ENCODE data around the gene SMIM33.
"Not testable (repeated sequence)": the region's sequence is repeated elsewhere in the genome, so short reads cannot be mapped to it uniquely, and the experiment has no call there.

SMIM33 gene

DNA sequence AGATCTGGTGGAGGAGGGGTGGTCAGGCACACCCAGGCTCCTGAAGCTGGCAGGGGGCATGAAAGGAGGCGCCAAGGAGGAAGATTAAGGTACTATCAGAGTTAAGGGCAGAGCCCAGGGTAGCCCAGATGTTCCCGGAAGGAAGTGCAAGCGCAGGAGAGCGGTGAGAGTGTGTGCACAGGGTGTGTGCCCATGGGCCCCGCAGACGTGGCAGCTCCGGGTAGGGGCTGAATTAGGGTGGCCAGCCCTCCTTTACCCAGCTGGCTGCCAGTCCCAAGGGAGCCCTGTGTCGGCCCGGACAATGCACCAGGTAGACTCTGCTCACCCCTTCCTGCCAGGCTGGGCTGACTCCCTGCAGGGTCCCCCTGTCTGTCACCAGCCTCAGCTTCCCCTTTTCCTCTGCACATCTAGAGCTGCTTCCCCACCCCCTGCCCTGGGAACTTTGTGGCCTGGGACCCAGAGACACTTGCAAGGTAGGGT is at the start of gene SMIM33:
Gene SMIM33 (plus strand): TSS at position 184 of the 480 bp plus-strand sequence. CDS start 118 bp downstream, at position 302.
- DNase-seq (ENCODE audit: low spot score), result no peak

- peak; percentile 74 for DNase-seq (ENCODE audit: low spot score)
These were observed 48.4 kb upstream of the SMIM33 start for GRCh38 chr5:139422307-139422893.

GRCh38 chr5:139425497-139425896 is 45.3 kb upstream of the SMIM33 start:
- DNase-seq (ENCODE audit: low spot score), result no peak

DNA sequence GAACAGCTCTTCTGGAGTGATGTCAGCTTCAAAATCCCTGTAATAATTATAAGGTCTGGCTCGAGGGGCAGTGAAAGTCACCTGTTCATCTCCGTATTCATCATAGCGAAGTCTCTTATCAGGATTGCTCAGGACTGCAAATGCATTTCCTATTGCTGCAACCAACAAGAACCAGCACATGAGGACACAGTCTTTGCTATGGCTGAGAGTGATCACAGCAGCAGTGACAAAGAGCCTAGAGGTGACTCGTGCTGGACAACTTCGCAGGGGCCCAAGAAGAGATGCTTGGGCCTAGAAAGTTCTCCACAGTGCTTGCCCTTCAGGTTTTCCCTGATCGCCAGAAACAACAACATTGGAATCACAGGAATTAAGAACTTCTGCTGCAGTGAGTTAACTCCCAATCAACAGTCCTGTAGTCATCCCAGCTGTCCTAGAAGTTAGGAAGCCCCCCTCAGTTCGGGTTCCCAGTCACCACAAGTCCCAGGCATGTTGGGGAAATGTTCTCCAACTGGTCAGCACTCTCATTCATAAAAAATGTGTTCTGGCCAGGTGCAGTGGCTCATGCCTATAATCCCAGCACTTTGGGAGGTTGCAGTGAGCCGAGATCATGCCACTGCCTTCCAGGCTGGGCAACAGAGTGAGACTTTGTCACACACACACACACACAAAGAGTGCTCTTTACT is 44.5 kb upstream of the SMIM33 start:
- no peak for DNase-seq (ENCODE audit: low spot score)

- no peak for DNase-seq (ENCODE audit: low spot score)
These were observed 40.8 kb upstream of the SMIM33 start for GRCh38 chr5:139430015-139430414.

- DNase-seq (ENCODE audit: low spot score), result no peak
These were observed 39.1 kb upstream of the SMIM33 start for GRCh38 chr5:139431706-139432105.

DNA sequence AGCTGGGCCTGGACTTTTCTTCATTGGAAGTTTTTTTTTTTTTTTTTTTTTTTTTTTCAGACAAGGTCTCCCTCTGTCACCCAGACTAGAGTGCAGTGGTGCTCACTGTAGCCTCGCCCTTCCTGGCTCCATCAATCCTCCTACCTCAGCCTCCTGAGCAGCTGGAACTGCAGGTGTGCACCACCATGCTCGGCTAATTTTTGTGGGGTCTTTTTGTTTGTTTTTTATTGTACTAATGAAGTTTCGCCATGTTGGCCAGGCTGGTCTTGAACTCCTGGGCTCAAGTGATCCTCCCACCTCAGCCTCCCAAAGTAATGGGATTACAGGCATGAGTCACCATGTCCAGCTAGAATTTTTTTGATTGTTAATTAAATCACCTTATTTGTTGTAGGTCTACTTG is 35.1 kb upstream of the SMIM33 start:
- DNase-seq (ENCODE audit: low spot score), result no peak

DNA sequence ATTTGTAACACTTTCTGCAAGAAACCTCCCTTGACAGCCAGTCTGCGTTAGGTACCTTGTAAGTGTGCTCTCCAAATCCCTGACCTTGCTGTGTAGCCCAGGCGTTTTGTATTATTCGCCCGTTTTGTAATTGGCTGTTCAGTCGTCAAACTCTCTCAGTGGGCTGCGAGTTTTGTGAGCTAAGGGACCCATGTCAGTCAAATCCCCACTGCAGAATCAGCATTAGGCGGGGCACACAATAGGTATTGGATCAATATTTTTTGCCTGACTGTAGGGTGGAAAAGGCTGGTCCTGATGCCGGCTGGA is 32.1 kb upstream of the SMIM33 start:
- no peak for DNase-seq (ENCODE audit: low spot score)

- peak; percentile 91 for DNase-seq (ENCODE audit: low spot score)
These were observed 31.5 kb upstream of the SMIM33 start, which contains the start of gene DNAJC18 for GRCh38 chr5:139439013-139439903. TSS of gene DNAJC18 (minus strand) at chr5:139439525. CDS start at chr5:139439445, 80 bp downstream.

DNA sequence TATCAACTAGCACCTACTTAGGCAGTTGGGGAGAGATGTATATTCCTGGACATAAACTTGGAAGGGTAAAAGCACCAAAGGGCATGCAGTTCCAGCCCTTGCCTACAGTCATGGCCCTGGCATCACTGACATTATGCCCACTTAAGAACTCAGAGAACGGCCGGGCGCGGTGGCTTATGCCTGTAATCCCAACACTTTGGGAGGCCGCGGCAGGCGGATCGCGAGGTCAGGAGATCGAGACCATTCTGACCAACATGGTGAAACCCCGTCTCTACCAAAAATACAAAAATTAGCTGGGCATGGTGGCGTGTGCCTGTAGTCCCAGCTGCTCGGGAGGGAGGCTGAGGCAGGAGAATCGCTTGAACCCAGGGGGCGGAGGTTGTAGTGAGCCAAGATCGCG is 30.4 kb upstream of the SMIM33 start:
- not testable (repeated sequence) for DNase-seq (ENCODE audit: low spot score)

GRCh38 chr5:139443831-139444453 is 26.9 kb upstream of the SMIM33 start:
- no peak for DNase-seq (ENCODE audit: low spot score)

GRCh38 chr5:139445325-139446170 is 25.3 kb upstream of the SMIM33 start:
- DNase-seq (ENCODE audit: low spot score), result no peak

DNA sequence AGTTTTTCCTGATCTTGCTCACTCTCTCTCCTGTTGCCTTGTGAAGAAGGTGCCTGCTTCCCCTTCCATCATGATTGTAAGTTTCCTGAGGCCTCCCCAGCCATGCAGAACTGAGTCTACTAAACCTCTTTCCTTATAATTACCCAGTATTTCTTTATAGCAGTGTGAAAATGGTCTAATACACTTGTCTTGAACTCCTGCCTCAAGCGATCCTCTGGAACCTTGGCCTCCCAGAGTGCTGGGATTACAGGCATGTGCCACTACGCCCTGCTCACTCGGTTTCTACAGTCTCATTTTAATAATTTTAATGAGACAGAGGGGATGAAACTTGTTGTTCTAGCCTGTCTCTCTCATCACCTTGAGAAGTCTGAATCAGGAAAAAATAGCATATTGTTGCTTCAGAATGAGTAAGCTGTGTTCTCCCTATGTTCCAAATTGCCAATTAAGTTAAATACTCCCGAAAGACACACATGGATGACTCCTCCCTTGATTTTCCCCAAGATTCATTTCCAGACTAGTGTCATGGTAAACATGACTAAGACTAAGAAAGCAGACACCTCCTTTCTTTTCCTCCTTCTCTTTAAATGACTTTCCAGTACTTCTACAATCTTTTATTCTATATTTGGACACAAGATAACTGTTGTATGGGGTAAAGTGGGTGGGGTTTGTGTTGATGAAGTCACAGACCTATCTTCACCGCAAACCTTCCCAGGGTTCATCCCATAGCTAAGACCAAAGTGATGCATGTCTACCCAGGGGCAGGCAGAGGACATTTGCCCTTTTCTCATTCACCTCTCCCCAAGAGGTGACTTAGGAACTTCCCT is 23.6 kb upstream of the SMIM33 start:
- no peak for DNase-seq (ENCODE audit: low spot score)

DNA sequence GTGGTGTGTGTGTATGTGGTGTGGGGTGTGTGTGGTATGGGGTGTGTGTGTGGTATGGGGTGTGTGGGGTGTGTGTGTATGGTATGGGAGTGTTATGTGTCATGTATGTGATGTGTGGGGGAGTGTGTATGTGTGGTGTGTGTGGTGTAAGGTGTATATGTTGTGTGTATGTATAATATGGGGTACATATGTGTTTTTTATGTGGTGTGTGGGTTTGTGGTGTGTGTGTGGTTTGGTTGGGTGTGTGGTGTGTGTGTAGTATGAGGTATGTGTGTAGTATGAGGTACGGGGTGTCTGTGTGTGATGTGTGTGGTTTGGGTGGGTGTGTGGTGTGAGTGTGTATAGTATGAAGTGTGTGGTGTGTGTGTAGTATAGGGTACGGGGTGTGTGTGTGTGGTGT is 19.6 kb upstream of the SMIM33 start:
- no peak for DNase-seq (ENCODE audit: low spot score)

- no peak for DNase-seq (ENCODE audit: low spot score)
These were observed 18.7 kb upstream of the SMIM33 start for GRCh38 chr5:139451878-139452660.

- no peak for DNase-seq (ENCODE audit: low spot score)
These were observed 16.9 kb upstream of the SMIM33 start for GRCh38 chr5:139453683-139454567.

- DNase-seq (ENCODE audit: low spot score), result no peak
These were observed 16.1 kb upstream of the SMIM33 start for GRCh38 chr5:139454568-139455290.

DNA sequence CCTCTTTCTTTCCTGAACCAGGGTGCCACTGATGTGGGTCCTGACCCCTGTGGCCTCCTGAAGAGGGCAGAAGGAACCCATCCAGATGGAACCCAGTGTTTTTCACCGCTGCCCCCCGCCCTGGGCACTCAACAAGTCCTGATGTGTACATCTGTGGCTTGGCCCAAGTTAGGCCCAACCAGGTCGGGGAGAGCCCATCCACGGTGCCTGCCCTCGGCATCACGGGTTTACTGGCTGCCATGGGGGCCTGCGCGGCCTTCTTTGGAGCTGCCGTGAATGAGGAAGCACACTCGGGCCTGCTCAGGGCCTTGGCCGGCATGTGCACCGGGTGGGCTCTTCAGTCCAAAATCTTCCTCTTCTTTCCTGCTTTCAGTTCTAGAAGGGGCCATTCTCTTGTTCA is 14.0 kb upstream of the SMIM33 start:
- no peak for DNase-seq (ENCODE audit: low spot score)

All from LoVo (cell line).